ENCODE results near the gene RUFY3. TPM values are rescaled to one million over a fixed set of nuclear protein-coding genes. Genes with fewer than 3 reads are reported as not detected.
"Not testable (repeated sequence)": the region's sequence is repeated elsewhere in the genome, so short reads cannot be mapped to it uniquely, and the experiment has no call there.

The RUFY3 gene
- total RNA-seq, 3 donors from 2014 or later: 60.0 to 95.9 (median 83.6) TPM

DNA sequence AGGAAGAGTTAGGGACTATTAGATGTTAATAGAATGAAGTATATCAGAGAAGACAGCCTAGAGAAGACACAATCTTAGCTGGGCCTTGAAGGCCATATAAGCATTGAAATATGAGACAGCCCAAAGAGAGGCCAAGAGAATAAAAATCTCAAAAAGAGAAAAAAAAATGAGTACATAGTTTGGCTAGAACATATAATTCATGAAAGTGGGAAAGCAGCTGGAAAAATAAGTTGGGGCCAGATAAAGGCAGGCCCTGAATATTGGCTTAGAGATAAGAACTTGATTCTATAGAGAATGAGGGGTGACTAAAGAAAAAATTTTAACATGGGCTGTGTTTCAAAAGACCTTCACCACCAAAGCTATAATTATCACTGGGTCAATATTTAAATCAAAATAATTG is 40.8 kb upstream of the RUFY3 start:
- no peak for DNase-seq (ENCODE audit: low spot score in 2 of 2)
- TF ChIP-seq POLR2AphosphoS5 (IDR thresholded peaks at IDR 0.05) (no peak), POLR2A (IDR thresholded peaks at IDR 0.05) (no peak)
- TF ChIP-seq, protein P1, sequence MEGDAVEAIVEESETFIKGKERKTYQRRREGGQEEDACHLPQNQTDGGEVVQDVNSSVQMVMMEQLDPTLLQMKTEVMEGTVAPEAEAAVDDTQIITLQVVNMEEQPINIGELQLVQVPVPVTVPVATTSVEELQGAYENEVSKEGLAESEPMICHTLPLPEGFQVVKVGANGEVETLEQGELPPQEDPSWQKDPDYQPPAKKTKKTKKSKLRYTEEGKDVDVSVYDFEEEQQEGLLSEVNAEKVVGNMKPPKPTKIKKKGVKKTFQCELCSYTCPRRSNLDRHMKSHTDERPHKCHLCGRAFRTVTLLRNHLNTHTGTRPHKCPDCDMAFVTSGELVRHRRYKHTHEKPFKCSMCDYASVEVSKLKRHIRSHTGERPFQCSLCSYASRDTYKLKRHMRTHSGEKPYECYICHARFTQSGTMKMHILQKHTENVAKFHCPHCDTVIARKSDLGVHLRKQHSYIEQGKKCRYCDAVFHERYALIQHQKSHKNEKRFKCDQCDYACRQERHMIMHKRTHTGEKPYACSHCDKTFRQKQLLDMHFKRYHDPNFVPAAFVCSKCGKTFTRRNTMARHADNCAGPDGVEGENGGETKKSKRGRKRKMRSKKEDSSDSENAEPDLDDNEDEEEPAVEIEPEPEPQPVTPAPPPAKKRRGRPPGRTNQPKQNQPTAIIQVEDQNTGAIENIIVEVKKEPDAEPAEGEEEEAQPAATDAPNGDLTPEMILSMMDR (IDR thresholded peaks at IDR 0.05): no peak
- no peaks in the 10 kb centered on the region for H3K27me3 ChIP-seq
- no peaks in the 10 kb centered on the region for H3K36me3 ChIP-seq
- no peaks in the 10 kb centered on the region for H3K9me3 ChIP-seq
- H3K4me3 ChIP-seq: no peak overlapping the region
- intact Hi-C loops (cut with DNase I; ENCODE audit: low total_unique reads): no loop called here
- H3K4me1 ChIP-seq: no peaks in the 10 kb centered on the region
- H3K27ac ChIP-seq: no peak overlapping the region

DNA sequence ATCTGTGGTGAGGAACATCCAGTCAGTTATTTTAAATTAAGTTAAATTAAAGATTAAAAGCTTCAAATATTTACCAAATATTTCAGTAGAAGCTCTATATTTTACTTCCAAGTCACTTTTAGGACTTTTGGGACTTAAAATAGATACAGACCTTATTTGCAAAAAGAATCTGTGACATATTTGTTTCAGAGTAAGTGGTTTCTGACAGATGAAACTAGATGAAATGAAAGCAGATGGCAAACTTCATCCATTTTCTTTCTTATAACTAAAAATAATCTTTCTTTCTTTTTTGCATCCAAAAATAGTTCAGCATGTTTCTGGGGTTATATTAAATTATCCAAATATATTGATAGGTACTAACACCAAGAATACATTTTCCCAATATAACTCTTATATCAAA is 40.1 kb upstream of the RUFY3 start:
- intact Hi-C loops (cut with DNase I; ENCODE audit: low total_unique reads): no loop called here
- no peak overlapping the region for H3K27ac ChIP-seq
- TF ChIP-seq POLR2AphosphoS5 (IDR thresholded peaks at IDR 0.05): no peak
- TF ChIP-seq, protein P1 (IDR thresholded peaks at IDR 0.05): no peak
- TF ChIP-seq POLR2A (IDR thresholded peaks at IDR 0.05): no peak
- H3K4me1 ChIP-seq: no peaks in the 10 kb centered on the region
- no peak for DNase-seq (ENCODE audit: low spot score in 2 of 2)
- no peaks in the 10 kb centered on the region for H3K9me3 ChIP-seq
- H3K36me3 ChIP-seq: no peaks in the 10 kb centered on the region
- H3K27me3 ChIP-seq: no peaks in the 10 kb centered on the region
- H3K4me3 ChIP-seq: no peak overlapping the region

- DNase-seq (ENCODE audit: low spot score in 2 of 2); H3K27me3 ChIP-seq; H3K4me1 ChIP-seq; H3K27ac ChIP-seq; intact Hi-C loops (cut with DNase I; ENCODE audit: low total_unique reads); H3K4me3 ChIP-seq; H3K9me3 ChIP-seq; H3K36me3 ChIP-seq: not testable (repeated sequence)
Observed at GRCh38 chr4:70682142-70682541, 39.6 kb upstream of the RUFY3 start.

DNA sequence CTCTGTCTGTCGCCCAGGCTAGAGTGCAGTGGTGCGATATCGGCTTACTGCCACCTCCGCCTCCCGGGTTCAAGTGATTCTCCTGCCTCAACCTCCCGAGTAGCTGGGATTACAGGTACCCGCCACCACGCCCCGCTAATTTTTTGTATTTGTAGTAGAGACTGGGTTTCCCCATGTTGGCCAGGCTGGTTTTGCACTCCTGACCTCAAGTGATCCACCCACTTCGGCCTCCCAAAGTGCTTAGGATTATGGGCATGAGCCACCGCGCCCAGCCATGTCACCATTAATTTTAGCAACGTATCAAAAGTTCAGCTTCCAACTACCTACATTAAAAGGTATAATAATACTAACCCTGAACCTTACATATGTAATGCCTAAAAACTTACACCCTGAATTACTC is 34.4 kb upstream of the RUFY3 start:
- Histone ChIP-seq H3K9me3 (no peaks in the 10 kb centered on the region), H3K36me3 (no peaks in the 10 kb centered on the region), H3K4me1 (peaks cover 0 to 4% of the 10 kb centered on the region in 2 donors), H3K27ac (peak overlapping the region; percentile 96 to 97), H3K4me3 (peak overlapping the region; percentile 82 to 92 (median 87)), H3K27me3 (no peaks in the 10 kb centered on the region)
- TF ChIP-seq POLR2A (IDR thresholded peaks at IDR 0.05) (no peak), POLR2AphosphoS5 (IDR thresholded peaks at IDR 0.05) (no peak)
- TF ChIP-seq, protein P1 (IDR thresholded peaks at IDR 0.05): no peak
- DNase-seq (ENCODE audit: low spot score in 2 of 2): no peak
- intact Hi-C loops (cut with DNase I; ENCODE audit: low total_unique reads): no loop called here

GRCh38 chr4:70687821-70688794 is 33.7 kb upstream of the RUFY3 start, which contains the start of gene UTP3:
TSS of gene UTP3 (plus strand) at chr4:70688532. CDS start at chr4:70688678, 146 bp downstream.
- peaks cover 0 to 4% of the 10 kb centered on the region in 2 donors for H3K4me1 ChIP-seq
- no peaks in the 10 kb centered on the region for H3K27me3 ChIP-seq
- H3K9me3 ChIP-seq: no peaks in the 10 kb centered on the region
- TF ChIP-seq, protein P1 (IDR thresholded peaks at IDR 0.05): peak; percentile 71 to 91 (median 91)
- TF ChIP-seq POLR2AphosphoS5 (IDR thresholded peaks at IDR 0.05) (peak; percentile 83 to 97 (median 89)), POLR2A (IDR thresholded peaks at IDR 0.05) (no peak)
- H3K4me3 ChIP-seq: peak within 1 kb of the TSS; percentile 82 to 92 (median 87)
- DNase-seq (ENCODE audit: low spot score in 2 of 2): peak; percentile 92
- no peaks in the 10 kb centered on the region for H3K36me3 ChIP-seq
- H3K27ac ChIP-seq: peak within 1 kb of the TSS; percentile 96 to 97
- intact Hi-C loops (cut with DNase I; ENCODE audit: low total_unique reads): no loop called here
